Stimulated activated effector memory CD8-positive, alpha-beta T cell treated with anti-CD3 and anti-CD28 coated beads, Interleukin-12 subunit alpha, Interleukin-12 subunit beta, amount 100 ng/mL, for 72 hours (primary cell): ENCODE results near the gene FTSJ3.
"Not testable (repeated sequence)": the region's sequence is repeated elsewhere in the genome, so short reads cannot be mapped to it uniquely, and the experiment has no call there.

Experiments used
- ATAC-seq: fragments of 150-1000 bp; cut with Tn5 transposase; 2 replicates; pipeline ENCODE4 v1.10.0; 2021
- DNase-seq, 2 donors: peaks; one replicate each; pipeline ENCODE4 v3.0.0; 2021 to 2022; ENCODE audit warnings: low spot score in 2 of 2
- H3K27ac Mint-ChIP-seq: one replicate; pipeline ENCODE4 v1.8.0; 2022; ENCODE audit warnings: mild to moderate bottlenecking, mixed read lengths
- H3K36me3 Mint-ChIP-seq: one replicate; pipeline ENCODE4 v1.8.0; 2022; ENCODE audit warnings: mild to moderate bottlenecking, mixed read lengths
- H3K4me1 Mint-ChIP-seq: one replicate; pipeline ENCODE4 v1.8.0; 2022; ENCODE audit warnings: mixed read lengths
- H3K4me3 Mint-ChIP-seq: one replicate; pipeline ENCODE4 v1.8.0; 2022; ENCODE audit warnings: mild to moderate bottlenecking, mixed read lengths
- H3K9me3 Mint-ChIP-seq: one replicate; pipeline ENCODE4 v1.8.0; 2022; ENCODE audit warnings: mixed read lengths

Gene FTSJ3, protein sequence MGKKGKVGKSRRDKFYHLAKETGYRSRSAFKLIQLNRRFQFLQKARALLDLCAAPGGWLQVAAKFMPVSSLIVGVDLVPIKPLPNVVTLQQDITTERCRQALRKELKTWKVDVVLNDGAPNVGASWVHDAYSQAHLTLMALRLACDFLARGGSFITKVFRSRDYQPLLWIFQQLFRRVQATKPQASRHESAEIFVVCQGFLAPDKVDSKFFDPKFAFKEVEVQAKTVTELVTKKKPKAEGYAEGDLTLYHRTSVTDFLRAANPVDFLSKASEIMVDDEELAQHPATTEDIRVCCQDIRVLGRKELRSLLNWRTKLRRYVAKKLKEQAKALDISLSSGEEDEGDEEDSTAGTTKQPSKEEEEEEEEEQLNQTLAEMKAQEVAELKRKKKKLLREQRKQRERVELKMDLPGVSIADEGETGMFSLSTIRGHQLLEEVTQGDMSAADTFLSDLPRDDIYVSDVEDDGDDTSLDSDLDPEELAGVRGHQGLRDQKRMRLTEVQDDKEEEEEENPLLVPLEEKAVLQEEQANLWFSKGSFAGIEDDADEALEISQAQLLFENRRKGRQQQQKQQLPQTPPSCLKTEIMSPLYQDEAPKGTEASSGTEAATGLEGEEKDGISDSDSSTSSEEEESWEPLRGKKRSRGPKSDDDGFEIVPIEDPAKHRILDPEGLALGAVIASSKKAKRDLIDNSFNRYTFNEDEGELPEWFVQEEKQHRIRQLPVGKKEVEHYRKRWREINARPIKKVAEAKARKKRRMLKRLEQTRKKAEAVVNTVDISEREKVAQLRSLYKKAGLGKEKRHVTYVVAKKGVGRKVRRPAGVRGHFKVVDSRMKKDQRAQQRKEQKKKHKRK

DNA sequence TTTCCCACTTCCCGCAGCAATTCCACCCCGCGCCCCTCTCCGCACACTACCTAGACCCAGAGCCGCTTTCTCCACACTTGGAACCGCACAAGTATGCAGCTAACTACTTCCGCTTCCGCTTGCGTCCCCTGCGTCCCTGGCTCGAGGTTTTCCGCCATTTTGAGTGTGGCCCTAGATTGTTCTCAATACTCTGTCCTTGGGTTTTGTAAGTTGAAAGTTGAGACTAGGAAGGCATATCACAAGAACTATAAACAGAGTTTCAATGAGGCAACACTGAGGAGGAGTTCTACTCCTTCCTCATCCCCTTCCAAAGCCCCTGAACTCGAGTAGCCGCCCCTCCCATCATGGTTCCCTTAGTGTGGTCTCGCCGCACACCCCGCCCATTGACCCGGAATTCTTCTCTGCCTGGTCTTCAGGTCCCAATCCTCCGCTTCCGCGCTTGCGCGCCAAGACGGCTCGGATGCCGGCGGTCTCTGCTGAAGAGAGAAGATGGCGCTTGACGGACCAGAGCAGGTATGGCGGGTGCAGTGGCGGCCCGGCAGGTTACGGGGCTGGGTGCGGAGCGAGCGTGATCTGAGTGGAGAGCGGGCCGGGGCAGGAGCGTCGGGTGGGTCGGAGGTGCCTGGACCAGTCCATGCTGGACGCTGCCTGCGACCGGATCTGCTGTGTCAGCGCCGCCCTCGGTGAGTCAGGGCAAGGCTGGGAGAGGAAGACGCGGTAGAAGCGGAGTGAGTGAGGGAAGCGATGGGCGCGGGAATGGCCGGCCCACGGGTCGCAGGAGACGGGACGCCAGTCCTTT is at the start of gene FTSJ3, which contains the start of gene PSMC5:
TSS of gene FTSJ3 (minus strand) at position 662 of the 799 bp plus-strand sequence. CDS start 761 bp downstream, outside the sequence.
TSS of gene PSMC5 (plus strand) at position 430 of the 799 bp plus-strand sequence. CDS start at position 490, 60 bp downstream.
- ATAC-seq, result peak; percentile 95
- H3K36me3 Mint-ChIP-seq, result peaks cover 99% of the 10 kb centered on the region
- H3K4me3 Mint-ChIP-seq, result peak within 1 kb of the TSS; percentile 91
- no peaks in the 10 kb centered on the region for H3K9me3 Mint-ChIP-seq
- peak; percentile 85 to 96 for DNase-seq
- peak within 1 kb of the TSS; percentile 100 for H3K27ac Mint-ChIP-seq
- peaks cover 92% of the 10 kb centered on the region for H3K4me1 Mint-ChIP-seq

DNA sequence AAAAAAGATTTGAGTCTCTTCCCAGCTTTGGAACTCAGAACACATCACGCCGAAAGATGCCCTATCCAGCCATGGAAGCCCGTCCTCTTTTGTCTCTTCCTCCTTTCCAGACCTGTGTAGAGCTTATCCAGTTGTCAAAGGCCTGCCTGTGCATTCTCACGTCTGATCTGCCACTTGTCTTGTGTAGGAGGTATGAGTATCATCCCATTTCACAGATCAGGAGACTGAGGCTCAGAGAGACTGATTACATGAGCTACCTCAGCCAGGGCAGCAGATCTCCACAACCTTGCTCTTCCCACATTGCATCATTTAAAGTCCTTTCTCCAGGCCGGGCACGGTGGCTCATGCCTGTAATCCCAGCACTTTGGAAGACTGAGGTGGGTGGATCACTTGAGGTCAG is 47.2 kb upstream of the FTSJ3 start:
- not testable (repeated sequence) for ATAC-seq, DNase-seq, H3K27ac Mint-ChIP-seq, H3K4me3 Mint-ChIP-seq, H3K4me1 Mint-ChIP-seq, H3K36me3 Mint-ChIP-seq, H3K9me3 Mint-ChIP-seq

DNA sequence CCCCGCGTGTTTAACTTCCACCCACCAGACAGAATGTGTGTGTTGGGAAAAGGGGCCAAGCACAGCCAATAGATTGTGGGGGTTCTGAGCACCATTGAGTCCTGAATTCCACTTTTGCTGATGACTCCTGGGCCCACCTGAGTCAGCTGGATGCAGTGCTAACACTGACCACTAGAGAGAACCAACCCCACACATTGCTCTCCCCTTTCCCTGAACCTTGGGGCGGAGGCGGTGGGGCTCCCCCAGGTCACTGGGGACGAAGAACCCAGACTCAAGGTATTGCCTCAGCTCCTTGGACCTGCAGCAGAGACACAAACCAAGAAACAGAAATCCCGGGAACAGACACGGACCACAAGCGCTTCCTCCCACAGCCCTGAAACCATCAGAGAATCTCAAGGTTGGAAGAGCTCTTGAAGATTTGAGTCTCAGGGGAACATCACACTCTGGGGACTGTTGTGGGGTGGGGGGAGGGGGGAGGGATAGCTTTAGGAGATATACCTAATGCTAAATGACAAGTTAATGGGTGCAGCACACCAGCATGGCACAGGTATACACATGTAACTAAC is 46.7 kb upstream of the FTSJ3 start:
- DNase-seq, H3K27ac Mint-ChIP-seq, H3K4me1 Mint-ChIP-seq, H3K9me3 Mint-ChIP-seq, H3K36me3 Mint-ChIP-seq, H3K4me3 Mint-ChIP-seq, ATAC-seq: not testable (repeated sequence)

DNA sequence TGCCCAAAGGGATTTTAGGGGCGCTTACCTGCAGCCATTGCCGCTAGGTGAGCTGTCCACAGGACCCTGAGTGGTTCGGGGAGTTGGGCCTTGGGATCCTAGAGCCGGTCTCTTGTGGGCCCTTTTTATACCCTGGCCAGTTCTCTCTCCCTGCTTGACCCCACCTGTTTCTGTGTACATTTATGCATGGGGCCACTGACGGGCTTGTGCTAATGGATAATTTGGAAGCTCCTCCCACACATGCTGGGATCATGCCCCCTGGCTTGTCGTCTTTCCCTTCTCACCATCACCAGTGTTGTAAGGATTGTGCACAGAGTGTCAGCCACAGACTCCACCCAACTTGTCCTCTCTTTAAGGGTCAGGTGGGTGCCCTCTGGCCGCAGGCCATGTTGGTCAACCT is 46.1 kb upstream of the FTSJ3 start, which contains the start of gene CSH2:
TSS of gene CSH2 (minus strand) at position 101 of the 400 bp plus-strand sequence. CDS start at position 38, 63 bp downstream.
- not testable (repeated sequence) for DNase-seq, H3K36me3 Mint-ChIP-seq, ATAC-seq, H3K9me3 Mint-ChIP-seq, H3K4me3 Mint-ChIP-seq, H3K27ac Mint-ChIP-seq, H3K4me1 Mint-ChIP-seq

DNA sequence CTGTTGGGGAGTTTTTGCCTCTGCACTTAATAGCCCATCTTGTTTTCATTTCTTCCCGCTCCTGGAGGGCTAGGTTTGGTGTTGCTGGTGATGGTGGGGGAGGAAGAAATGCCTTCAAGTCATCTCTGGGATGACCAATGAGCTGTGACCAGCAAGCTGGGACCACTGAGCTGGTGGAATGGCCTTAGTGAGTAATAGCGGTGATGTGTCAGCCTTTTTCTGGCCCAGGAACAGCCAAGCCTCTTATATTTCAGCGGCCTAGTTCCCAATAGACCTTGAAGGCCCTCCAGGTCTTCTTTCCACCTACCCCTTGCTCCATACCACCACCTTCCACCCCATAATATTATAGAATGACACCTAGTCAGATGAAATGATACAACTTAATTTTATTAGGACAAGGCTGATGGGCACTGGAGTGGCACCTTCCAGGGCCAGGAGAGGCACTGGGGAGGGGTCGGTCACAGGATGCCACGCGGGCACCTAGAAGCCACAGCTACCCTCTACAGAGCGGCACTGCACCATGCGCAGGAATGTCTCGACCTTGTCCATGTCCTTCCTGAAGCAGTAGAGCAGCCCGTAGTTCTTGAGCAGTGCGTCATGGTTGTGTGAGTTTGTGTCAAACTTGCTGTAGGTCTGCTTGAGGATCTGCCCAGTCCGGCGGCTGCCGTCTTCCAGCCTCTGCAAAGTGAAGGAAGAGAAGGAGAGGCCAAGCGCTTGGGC is 44.3 kb upstream of the FTSJ3 start:
- ATAC-seq, H3K4me1 Mint-ChIP-seq, H3K9me3 Mint-ChIP-seq, H3K36me3 Mint-ChIP-seq, DNase-seq, H3K4me3 Mint-ChIP-seq, H3K27ac Mint-ChIP-seq: not testable (repeated sequence)

DNA sequence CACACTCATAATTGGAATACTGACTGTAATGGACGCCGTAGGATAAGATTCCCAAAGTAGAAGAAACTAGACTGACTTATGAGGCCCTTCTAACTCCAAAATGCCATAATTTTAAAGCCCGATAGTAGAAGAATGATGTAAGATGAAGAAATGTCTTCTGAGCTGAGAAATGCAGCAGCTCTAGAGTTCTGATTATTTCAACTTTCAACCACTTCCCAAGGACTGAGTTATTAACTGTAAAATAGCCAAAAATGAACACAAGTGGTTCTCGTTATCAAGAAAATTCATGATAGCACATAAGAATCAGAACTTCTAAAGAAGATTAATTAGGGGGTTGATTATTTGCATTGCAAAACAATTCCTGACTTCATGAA is 42.8 kb upstream of the FTSJ3 start:
- H3K36me3 Mint-ChIP-seq, H3K4me1 Mint-ChIP-seq, H3K4me3 Mint-ChIP-seq, ATAC-seq, DNase-seq, H3K9me3 Mint-ChIP-seq, H3K27ac Mint-ChIP-seq: not testable (repeated sequence)

DNA sequence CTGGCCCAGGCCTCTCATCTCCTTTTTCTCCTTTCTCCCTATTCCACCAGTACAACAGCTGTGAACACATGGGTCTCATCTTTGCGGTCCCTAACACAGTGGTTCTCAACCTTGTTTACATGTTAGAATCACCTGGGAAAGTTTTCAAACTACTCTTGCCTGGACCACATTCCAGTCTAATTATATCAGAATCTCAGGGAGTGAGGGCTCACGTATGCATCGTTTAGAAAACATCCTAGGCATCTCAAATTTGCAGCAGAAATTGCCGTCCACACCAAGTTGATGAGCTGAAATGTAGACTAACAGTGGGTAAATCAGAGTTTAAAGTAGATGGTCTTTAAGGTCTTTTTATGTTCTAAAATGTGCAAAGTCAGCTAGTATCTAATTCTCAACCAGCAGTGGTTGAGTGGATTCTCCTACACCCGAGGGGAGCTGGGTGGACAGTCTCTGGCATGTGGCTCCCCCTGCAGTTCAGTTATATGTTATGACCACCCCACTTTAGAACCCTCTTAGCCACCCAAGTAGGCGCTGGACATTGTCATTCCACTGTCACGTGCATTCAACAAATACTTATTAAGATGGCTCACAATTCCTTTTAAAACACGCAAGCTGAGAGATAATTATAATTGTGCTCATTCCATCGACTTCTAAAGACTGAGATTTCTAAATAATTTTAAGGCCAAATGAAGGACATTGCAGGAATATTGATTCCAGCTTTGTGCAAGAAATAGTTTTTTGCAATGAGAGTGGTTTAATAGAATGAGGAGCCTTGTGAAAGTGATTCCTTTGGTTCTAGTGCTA is 42.2 kb upstream of the FTSJ3 start:
- not testable (repeated sequence) for DNase-seq, H3K4me3 Mint-ChIP-seq, H3K27ac Mint-ChIP-seq, H3K36me3 Mint-ChIP-seq, H3K9me3 Mint-ChIP-seq, ATAC-seq, H3K4me1 Mint-ChIP-seq

DNA sequence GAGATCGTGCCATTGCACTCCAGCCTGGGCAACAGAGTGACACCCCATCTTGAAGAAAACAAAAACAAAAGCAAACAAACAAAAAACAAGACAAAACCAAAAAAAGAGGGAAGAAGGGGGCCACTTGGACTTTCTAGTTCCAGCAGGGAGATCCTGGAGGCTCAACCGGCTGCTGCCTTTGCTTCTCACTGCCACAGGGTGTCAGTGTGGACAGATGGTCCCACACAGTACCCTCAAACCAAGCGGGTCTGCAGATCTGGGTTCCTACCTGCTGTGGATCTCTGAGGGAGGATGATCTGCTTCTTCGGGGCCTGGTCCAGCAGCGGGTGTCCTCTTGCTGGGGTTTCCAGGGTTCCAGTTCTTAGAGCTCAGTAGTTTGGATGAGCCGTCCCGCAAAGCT is 39.2 kb upstream of the FTSJ3 start:
- not testable (repeated sequence) for ATAC-seq, H3K36me3 Mint-ChIP-seq, H3K27ac Mint-ChIP-seq, DNase-seq, H3K4me1 Mint-ChIP-seq, H3K4me3 Mint-ChIP-seq, H3K9me3 Mint-ChIP-seq

DNA sequence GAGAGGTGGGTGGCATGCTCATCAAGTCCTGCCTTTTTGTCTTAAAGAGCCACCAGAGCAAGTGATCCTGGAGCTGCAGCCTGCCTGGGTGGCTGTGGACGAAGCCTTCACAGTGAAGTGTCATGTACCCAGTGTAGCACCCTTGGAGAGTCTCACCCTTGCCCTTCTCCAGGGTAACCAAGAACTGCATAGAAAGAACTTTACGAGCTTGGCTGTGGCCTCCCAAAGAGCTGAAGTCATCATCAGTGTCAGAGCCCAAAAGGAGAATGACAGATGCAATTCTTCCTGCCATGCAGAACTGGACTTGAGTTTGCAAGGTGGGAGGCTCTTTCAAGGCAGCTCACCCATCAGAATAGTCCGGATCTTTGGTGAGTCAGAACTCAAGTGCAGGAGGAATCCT is 31.8 kb upstream of the FTSJ3 start:
- DNase-seq (no peak), ATAC-seq (no peak)
- H3K36me3 Mint-ChIP-seq, result no peaks in the 10 kb centered on the region
- no peak overlapping the region for H3K4me3 Mint-ChIP-seq
- H3K27ac Mint-ChIP-seq, result no peak overlapping the region
- H3K4me1 Mint-ChIP-seq, result no peaks in the 10 kb centered on the region
- no peaks in the 10 kb centered on the region for H3K9me3 Mint-ChIP-seq

DNA sequence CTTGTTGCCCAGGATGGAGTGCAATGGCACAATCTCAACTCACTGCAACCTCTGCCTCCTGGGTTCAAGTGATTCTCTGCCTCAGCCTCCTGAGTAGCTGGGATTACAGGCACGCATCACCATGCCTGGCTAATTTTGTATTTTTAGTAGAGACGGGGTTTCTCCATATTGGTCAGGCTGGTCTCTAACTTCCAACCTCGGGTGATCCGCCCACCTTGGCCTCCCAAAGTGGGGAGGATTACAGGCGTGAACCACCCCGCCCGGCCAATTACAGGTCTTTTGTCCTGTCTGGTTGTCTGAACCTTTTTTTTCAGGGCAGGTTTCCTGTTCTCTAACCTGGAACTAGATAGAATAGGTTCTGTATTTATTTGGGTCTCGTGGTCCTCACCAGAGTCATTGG is 29.0 kb upstream of the FTSJ3 start:
- DNase-seq, H3K4me3 Mint-ChIP-seq, H3K4me1 Mint-ChIP-seq, ATAC-seq, H3K9me3 Mint-ChIP-seq, H3K27ac Mint-ChIP-seq, H3K36me3 Mint-ChIP-seq: not testable (repeated sequence)

DNA sequence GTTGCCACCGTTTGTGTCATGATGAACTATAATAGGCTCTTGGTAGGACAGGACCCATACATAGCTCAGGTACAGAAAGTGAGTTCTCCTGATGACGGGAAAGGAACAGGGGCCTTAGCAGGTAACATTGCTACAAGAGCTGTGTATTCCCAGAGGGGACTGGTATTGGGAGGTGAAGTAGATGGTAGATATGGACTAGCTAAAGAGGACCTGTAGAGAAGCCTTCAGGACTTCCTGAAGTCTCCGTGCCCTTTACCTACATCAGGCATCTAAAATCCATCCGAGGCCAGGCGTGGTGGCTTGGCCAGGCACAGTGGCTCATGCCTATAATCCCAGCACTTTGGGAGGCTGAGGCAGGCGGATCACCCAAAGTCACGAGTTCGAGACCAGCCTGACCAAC is 27.7 kb upstream of the FTSJ3 start:
- Mint-ChIP-seq H3K27ac (no peak overlapping the region), H3K9me3 (no peaks in the 10 kb centered on the region), H3K4me3 (no peak overlapping the region), H3K36me3 (no peaks in the 10 kb centered on the region), H3K4me1 (no peaks in the 10 kb centered on the region)
- no peak for DNase-seq
- ATAC-seq, result no peak

DNA sequence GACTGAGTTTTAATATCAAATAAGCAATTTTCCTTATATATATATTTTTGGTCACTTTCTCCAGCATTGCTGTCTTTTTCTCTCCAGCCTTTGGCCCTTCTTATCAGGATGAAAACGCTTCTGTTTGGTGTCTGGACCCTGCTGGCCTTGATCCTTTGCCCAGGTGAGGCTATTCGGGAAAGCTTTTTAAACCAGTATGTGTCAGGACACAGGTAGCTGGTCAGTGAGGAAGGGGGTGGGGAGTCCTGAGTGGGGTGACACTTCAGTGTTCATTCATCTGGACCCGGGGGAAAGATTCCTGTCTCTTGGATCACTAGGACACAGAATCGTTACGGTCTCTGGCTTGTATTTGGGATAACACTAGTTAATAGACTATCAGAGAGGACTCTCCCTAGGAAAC is 27.2 kb upstream of the FTSJ3 start:
- no peak for DNase-seq
- H3K4me1 Mint-ChIP-seq, result no peaks in the 10 kb centered on the region
- ATAC-seq, result no peak
- H3K4me3 Mint-ChIP-seq, result no peak overlapping the region
- H3K36me3 Mint-ChIP-seq, result no peaks in the 10 kb centered on the region
- H3K9me3 Mint-ChIP-seq, result no peaks in the 10 kb centered on the region
- no peak overlapping the region for H3K27ac Mint-ChIP-seq

DNA sequence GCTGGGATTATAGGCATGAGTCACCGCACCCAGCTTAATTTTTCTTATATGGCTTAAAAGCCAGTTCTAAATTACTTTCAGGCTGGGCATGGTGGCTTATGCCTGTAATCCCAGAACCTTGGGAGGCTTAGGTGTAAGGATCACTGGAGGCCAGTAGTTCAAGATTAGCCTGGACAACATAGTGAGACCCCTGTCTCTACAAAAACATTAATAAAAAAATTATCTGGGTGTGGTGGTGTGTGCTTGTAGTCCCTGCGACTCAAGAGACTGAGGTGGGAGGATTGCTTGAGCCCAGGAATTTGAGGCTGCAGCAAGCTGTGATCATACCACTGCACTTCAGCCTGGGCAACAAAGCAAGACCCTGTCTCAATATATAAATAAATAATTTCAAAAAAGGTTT is 25.8 kb upstream of the FTSJ3 start:
- Mint-ChIP-seq H3K4me3 (no peak overlapping the region), H3K36me3 (no peaks in the 10 kb centered on the region), H3K27ac (no peak overlapping the region), H3K9me3 (no peaks in the 10 kb centered on the region), H3K4me1 (peaks cover 14% of the 10 kb centered on the region)
- DNase-seq (no peak), ATAC-seq (no peak)

DNA sequence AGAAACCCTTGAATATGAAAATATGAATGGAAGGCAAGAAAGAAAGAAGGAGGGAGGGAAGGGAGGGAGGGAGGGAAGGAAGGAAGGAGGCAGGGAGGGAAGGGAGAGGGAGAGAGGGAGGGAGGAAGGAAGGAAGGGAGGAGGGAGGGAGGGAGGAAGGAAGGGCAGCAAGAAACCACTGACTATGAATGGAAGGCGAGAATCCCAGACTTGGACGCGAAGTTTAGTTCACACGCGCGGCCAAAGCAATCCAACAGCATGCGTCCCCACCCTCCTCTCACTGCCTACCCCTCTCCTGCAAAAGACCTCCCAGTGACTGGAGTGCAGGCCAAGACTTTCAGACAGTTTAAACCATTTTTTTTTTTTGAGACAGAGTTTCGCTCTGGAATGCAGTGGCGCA is 22.9 kb upstream of the FTSJ3 start:
- H3K27ac Mint-ChIP-seq, result no peak overlapping the region
- H3K4me3 Mint-ChIP-seq, result no peak overlapping the region
- ATAC-seq, result no peak
- H3K36me3 Mint-ChIP-seq, result no peaks in the 10 kb centered on the region
- peaks cover 5% of the 10 kb centered on the region for H3K9me3 Mint-ChIP-seq
- DNase-seq, result no peak
- H3K4me1 Mint-ChIP-seq, result peaks cover 21% of the 10 kb centered on the region
